Large intestine (tissue), 12 donors: ENCODE measurements around the gene SLC22A16. TPM values are rescaled to one million over a fixed set of nuclear protein-coding genes. Genes with fewer than 3 reads are reported as not detected.

Experiments used
- DNase-seq, 2 donors: peaks; one replicate each; pipeline versions ENCODE4 v3.0.0 to v3.0.0-alpha.2; 2013
- H3K27ac ChIP-seq: one replicate; pipeline ENCODE4 v1.5.1; 2013; ENCODE audit warnings: low read length
- H3K27me3 ChIP-seq: 2 replicates; pipeline ENCODE4 v1.6.1; 2013; ENCODE audit warnings: low read length; ENCODE audit not compliant: control insufficient read depth, insufficient read depth
- H3K36me3 ChIP-seq: 2 replicates; pipeline ENCODE4 v1.6.1; 2013; ENCODE audit warnings: low read length; ENCODE audit not compliant: control insufficient read depth, insufficient read depth
- H3K4me1 ChIP-seq: one replicate; pipeline ENCODE4 v1.6.1; 2013; ENCODE audit warnings: low read length; ENCODE audit not compliant: control insufficient read depth, insufficient read depth
- H3K4me3 ChIP-seq: one replicate; pipeline ENCODE4 v1.5.1; 2013; ENCODE audit warnings: low read length
- H3K9me3 ChIP-seq: one replicate; pipeline ENCODE4 v1.6.1; 2013; ENCODE audit warnings: mild to moderate bottlenecking, low read depth, low read length, moderate library complexity; ENCODE audit not compliant: control insufficient read depth
- WGBS: methylation state at CpG from one replicate; pipeline ENCODE4 v1.1.5; 2013; ENCODE audit warnings: low lambda C conversion rate; ENCODE audit not compliant: insufficient coverage; 5-methylcytosine and 5-hydroxymethylcytosine counted together
- long read RNA-seq, 11 donors: transcript quantifications; one replicate each; lab custom pipeline, GENCODE V29; 2026
- polyA plus RNA-seq: library from polyadenylated mRNA; unstranded; fragments of 120-200 nt; gene quantifications from one replicate; pipeline ENCODE4 v1.2.1, GENCODE V29; 2013

SLC22A16 gene, protein sequence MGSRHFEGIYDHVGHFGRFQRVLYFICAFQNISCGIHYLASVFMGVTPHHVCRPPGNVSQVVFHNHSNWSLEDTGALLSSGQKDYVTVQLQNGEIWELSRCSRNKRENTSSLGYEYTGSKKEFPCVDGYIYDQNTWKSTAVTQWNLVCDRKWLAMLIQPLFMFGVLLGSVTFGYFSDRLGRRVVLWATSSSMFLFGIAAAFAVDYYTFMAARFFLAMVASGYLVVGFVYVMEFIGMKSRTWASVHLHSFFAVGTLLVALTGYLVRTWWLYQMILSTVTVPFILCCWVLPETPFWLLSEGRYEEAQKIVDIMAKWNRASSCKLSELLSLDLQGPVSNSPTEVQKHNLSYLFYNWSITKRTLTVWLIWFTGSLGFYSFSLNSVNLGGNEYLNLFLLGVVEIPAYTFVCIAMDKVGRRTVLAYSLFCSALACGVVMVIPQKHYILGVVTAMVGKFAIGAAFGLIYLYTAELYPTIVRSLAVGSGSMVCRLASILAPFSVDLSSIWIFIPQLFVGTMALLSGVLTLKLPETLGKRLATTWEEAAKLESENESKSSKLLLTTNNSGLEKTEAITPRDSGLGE
- polyA plus RNA-seq = 0.25 TPM
- long read RNA-seq, donor 1 = 0 reads
- long read RNA-seq, donor 2 = 0 reads
- long read RNA-seq, donor 3 = 0 reads
- long read RNA-seq, donor 4 = 0 reads
- long read RNA-seq, donor 5 = 0 reads
- long read RNA-seq, donor 6 = 0 reads
- long read RNA-seq, donor 7 = 0 reads
- long read RNA-seq, donor 8 = 0 reads
- long read RNA-seq, donor 9 = 0 reads
- long read RNA-seq, donor 10 = 0 reads
- long read RNA-seq, donor 11 = 0 reads

DNA sequence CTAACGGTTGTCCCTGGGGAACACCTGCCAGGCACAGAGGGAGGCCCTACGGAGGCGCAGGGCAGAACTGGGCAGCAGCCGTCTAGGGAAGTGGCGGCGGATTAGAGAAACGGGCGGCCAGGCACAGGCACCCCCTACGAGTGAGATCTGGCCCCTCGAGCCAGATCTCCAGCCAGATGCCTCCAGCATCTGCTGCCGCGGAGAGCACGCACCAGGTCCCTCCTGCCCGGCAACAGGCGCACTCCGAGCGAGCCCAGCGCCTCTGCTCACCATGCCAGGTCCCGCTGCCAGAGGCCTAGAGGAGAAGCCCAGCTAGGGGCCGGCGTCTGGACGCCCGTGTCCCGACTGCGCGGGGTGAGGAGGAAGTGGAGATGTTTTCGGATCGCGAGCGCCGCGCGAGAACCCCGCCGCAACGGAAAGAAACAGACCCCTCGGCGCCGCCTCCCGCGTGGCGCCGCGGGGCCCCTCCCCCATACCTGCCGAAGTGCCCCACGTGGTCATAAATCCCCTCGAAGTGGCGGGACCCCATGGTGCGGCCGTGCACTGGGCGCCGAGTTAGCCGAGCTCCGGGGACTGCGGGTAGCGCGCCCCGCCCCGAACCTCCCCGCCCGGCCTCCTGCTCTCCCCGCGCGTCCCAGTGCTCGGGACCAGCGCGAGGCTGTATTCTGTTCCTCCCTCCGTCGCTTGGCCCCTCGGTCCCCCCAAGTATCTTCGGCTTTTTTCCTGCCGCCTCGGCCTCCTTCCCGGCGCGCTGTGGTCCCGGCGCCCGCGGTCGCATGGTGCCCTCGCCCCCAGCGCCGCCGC, at the start of gene SLC22A16:
SLC22A16 (minus strand) TSS at position 568 of the 804 bp plus-strand sequence; CDS start at position 529, 39 bp downstream.
- Histone ChIP-seq H3K4me1 (no peaks in the 10 kb centered on the region), H3K36me3 (no peaks in the 10 kb centered on the region), H3K9me3 (no peaks in the 10 kb centered on the region), H3K4me3 (peak within 1 kb of the TSS; percentile 33), H3K27ac (no peak within 1 kb of the TSS), H3K27me3 (peaks cover 29% of the 10 kb centered on the region)
- peak in 1 of 2 donors; percentile 9 for DNase-seq
- WGBS = no CpG with 5 or more reads among the region's 85 CpGs

DNA sequence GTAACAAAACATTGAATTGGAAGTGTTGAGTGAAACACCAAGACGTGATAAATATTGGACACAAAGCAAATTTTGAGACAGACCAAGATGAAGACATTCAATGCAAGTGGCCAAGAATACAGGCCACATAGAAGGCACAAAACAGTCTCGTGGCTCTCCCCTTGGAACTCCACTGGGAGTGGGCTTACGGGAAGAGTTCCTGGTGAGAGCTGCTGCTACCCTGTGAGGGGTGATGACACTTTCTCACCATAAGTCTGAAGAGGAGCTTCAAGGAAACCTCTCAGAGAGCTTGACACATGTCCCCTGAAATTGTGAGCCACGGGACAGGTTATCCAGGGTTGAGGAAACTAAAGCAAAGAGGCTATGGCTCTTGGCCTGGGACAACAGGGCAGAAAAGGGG, 48.6 kb upstream of the SLC22A16 start:
- Histone ChIP-seq H3K4me3 (no peak overlapping the region), H3K9me3 (no peaks in the 10 kb centered on the region), H3K27ac (no peak overlapping the region), H3K36me3 (no peaks in the 10 kb centered on the region), H3K27me3 (no peaks in the 10 kb centered on the region), H3K4me1 (peaks cover 10% of the 10 kb centered on the region)
- WGBS = 60% methylated on average over 1 of the region's 4 CpGs
- DNase-seq = no peak

DNA sequence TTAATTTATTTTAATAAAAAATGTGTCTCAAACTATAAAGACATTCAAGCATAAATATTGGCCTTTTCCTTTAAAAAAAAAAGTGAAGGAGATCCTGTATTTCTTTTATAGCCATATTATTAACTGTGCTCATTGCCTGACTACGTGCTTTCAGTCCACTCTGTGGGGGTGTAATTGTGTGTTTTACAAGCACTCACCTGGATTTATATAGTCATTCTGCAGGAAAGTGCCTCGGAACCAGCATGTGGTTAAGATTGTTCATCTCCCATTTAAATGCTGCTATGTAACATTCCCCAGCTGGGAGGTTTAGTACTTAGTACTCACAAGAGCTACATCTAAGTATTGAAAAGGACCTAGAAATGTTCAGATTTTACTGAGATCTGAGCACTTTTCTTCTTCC, 47.9 kb upstream of the SLC22A16 start:
- Histone ChIP-seq H3K27ac (no peak overlapping the region), H3K36me3 (no peaks in the 10 kb centered on the region), H3K4me1 (peaks cover 10% of the 10 kb centered on the region), H3K9me3 (no peaks in the 10 kb centered on the region), H3K4me3 (no peak overlapping the region), H3K27me3 (no peaks in the 10 kb centered on the region)
- DNase-seq = no peak
- WGBS = no CpG with 5 or more reads among the region's 2 CpGs

DNA sequence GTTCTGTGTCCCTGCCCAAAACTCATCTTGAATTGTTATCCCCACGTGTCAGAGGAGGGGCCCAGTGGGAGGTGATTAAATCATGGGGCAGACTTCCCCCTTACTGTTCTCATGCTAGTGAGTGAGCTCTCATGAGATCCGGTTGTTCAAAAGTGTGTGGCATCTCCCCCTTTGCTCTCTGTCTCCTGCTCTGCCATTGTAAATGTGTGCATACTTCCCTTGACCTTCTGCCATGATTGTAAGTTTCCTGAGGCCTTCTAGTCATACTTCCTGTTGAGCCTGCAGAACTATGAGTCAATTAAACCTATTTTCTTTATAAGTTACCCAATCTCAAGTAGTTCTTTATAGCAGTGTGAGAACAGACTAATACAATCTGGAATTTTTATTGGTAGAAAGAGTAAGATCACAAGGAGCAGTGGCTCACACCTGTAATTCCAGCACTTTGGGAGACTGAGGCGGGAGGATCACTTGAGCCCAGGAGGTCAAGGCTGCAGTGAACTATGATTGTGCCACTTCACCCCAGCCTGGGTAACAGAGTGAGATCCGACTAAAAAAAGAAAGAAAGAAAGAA, 47.1 kb upstream of the SLC22A16 start:
- Histone ChIP-seq H3K4me1 (peaks cover 10% of the 10 kb centered on the region), H3K9me3 (no peaks in the 10 kb centered on the region), H3K27me3 (no peaks in the 10 kb centered on the region), H3K36me3 (no peaks in the 10 kb centered on the region), H3K4me3 (no peak overlapping the region), H3K27ac (no peak overlapping the region)
- WGBS = no CpG with 5 or more reads among the region's 4 CpGs
- no peak for DNase-seq

DNA sequence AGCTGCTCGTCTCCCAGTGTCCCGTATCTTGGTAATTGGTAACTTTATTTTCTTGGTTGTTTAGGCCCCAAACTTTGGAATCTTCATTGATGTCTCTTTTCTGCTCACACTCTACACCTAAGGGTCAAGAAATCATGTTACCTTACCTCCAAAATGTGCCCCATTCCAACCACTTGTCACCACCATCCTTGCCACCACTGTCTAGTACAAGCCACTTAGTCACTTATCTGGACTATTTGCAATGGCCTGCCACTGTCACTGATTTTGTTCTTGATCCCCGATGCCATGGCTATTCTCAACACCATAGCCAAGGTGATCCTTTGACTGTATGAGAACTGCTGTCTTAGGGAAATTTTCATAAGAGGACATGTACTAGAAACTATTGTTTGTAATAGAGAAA, 46.0 kb upstream of the SLC22A16 start:
- Histone ChIP-seq H3K27ac (no peak overlapping the region), H3K9me3 (no peaks in the 10 kb centered on the region), H3K4me1 (peaks cover 16% of the 10 kb centered on the region), H3K36me3 (no peaks in the 10 kb centered on the region), H3K27me3 (no peaks in the 10 kb centered on the region), H3K4me3 (no peak overlapping the region)
- WGBS = 79% methylated on average over 2 of the region's 3 CpGs
- DNase-seq = no peak

DNA sequence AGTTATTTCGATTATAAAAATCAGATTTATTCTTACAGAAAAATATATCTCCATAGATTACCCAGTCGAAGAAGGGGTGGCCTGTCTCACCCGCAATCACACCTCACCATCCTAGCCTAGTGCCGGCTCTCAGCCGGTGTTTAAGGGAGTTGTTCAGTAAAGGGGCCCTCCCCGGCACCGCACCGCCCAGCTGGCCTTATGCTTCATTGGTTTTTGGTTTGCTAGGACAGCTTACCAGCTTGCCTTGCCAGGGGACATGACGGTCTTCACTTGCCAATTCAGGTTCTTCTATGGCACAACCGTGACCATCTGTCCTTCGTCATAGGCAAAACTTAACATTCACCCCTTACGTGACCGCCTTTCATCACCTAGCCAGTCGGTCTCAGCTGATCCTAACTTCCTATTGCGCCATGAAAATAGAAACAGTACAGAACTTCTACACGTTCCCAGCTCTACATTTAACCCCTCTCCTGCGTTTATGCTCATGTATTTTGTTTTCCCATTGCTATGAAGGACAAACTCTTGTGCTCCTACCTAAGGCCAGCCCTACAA, 44.7 kb upstream of the SLC22A16 start:
- Histone ChIP-seq H3K9me3 (no peaks in the 10 kb centered on the region), H3K27ac (peak overlapping the region; percentile 42)
- 100% methylated on average over 2 of the region's 17 CpGs for WGBS

DNA sequence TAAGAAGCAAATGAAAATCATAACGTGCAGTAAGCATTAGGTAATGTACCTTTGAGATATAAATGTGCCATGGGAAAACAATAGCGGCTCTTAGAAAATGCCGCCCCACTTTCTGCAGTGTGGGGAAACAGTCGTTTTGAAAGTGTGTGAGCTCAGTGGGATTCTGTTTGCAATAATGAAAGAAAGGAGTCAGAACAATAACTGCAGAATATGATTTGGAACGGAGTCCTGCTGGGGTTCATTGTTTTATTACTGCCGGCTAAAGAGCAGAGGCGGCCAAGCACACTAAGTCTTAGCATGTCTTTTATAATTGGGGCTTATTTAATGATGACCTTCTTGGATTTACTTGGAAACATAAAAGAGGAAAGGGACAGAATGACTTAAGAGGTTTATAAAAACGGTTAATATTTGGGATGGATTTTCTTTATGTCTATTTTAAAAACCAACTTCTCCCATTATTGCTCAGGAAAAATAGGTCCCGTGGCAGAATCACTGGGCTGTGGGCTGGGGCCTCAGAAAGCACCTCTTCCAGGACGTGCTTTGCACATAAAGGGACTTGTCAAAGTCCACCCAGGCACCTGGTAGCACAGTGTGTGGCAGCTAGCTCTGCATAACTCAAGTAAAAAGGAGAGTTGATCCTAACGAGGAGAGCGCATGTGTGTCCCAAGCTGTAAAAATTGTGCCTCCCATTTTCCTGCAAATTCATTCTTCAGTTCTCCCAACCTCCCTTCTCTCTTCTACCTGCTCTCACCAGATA, 44.0 kb upstream of the SLC22A16 start:
- H3K4me1 ChIP-seq = peaks cover 22% of the 10 kb centered on the region
- H3K36me3 ChIP-seq = no peaks in the 10 kb centered on the region
- DNase-seq = peak; percentile 75 to 85
- H3K9me3 ChIP-seq = no peaks in the 10 kb centered on the region
- no peaks in the 10 kb centered on the region for H3K27me3 ChIP-seq
- WGBS = 67% methylated on average over 1 of the region's 12 CpGs
- H3K27ac ChIP-seq = peak overlapping the region; percentile 42
- H3K4me3 ChIP-seq = peak overlapping the region; percentile 2

More for the DNA sequence above, 44.7 kb upstream of the SLC22A16 start:
- Histone ChIP-seq H3K4me1 (peaks cover 22% of the 10 kb centered on the region), H3K4me3 (no peak overlapping the region), H3K27me3 (no peaks in the 10 kb centered on the region), H3K36me3 (no peaks in the 10 kb centered on the region)
- no peak for DNase-seq

DNA sequence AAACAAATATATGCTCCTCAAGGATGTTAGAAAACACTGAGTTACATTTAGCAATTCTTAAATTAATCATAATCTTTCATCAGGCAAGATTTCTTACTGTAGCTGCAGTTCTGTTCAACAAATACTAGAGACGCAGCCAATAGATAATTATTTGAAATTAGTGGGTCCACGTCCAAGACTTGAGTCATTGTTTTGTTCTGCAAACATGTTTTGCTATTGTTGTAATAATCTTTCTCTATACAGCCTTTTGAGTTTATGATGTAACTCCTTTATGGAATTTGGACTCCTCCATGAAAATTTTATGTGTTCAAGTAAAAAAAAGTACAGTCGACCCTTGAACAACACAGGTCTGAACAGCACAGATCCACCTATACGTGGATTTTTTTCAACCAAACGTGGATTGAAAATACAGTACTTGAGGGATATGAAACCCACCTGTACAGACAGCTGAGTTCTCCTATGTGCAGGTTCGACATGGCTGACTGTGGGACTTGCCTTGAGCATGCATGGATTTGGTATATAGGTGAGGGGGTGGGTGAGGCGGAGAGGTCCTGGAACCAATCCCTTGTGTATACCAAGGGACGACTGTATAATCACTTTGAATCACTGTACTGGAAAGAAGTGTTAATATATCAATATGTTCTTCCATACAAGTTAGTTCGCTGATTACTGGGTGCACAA, 41.3 kb upstream of the SLC22A16 start:
- Histone ChIP-seq H3K27me3 (no peaks in the 10 kb centered on the region), H3K36me3 (no peaks in the 10 kb centered on the region), H3K27ac (no peak overlapping the region), H3K4me3 (no peak overlapping the region), H3K4me1 (peaks cover 22% of the 10 kb centered on the region), H3K9me3 (no peaks in the 10 kb centered on the region)
- DNase-seq = peak in 1 of 2 donors; percentile 46
- 55% methylated on average over 4 of the region's 9 CpGs for WGBS

DNA sequence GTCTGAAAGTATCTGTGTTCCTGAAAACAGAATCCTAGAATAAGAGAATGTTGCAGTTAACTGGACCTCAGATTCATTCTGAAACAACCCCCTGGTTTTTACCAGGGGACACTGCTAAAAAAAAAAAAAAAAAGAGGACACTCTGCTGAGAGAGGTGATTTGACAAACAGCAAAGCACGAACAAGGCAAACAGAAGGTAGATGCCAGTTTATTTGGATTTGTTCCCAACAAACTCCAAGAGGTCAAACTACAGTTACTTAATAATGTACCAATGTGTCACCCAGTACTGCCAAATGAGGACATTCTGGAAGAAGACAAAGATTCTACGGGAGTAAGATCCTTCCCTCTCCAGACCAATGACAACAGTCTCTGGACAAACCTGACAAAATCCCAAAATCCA, 40.6 kb upstream of the SLC22A16 start:
- Histone ChIP-seq H3K27me3 (no peaks in the 10 kb centered on the region), H3K4me1 (peaks cover 22% of the 10 kb centered on the region), H3K36me3 (no peaks in the 10 kb centered on the region), H3K9me3 (no peaks in the 10 kb centered on the region), H3K4me3 (no peak overlapping the region), H3K27ac (no peak overlapping the region)
- no CpG with 5 or more reads among the region's 2 CpGs for WGBS
- DNase-seq = no peak
